Psoas muscle (tissue), 8 donors: ENCODE measurements around the gene ACOXL. TPM values are rescaled to one million over a fixed set of nuclear protein-coding genes. Genes with fewer than 3 reads are reported as not detected.

Experiments
- ATAC-seq, 4 donors: fragments of 200-7000 bp; cut with Tn5 transposase; one replicate each; pipeline ENCODE4 v1.9.1; 2020; ENCODE audit warnings: moderate library complexity in 3 of 4, mild to moderate bottlenecking in 2 of 4
- DNase-seq, 2 donors: peaks; one replicate each; pipeline ENCODE4 v3.0.0-alpha.2; 2020
- H3K27ac ChIP-seq: fragments of 200-600 bp; one replicate; pipeline ENCODE4 v1.8.0; 2022
- H3K27me3 ChIP-seq, 3 donors: fragments of 200-600 bp in 1 of 3; one replicate each; pipeline versions ENCODE4 v1.6.1 to v1.8.0; 2013 to 2022; ENCODE audit warnings: low read length in 2 of 3, mild to moderate bottlenecking in 2 of 3, moderate library complexity in 1 of 3; ENCODE audit not compliant: insufficient read depth in 3 of 3
- H3K36me3 ChIP-seq, 2 donors: fragments of 200-600 bp in 1 of 2; one replicate each; pipeline versions ENCODE4 v1.6.1 to v1.8.0; 2013 to 2022; ENCODE audit warnings: low read depth in 1 of 2, mild to moderate bottlenecking in 1 of 2, moderate library complexity in 1 of 2; ENCODE audit not compliant: insufficient read depth in 1 of 2
- H3K4me1 ChIP-seq: fragments of 200-600 bp; one replicate; pipeline ENCODE4 v1.8.0; 2022
- H3K4me3 ChIP-seq: fragments of 200-600 bp; one replicate; pipeline ENCODE4 v1.8.0; 2022; ENCODE audit warnings: mild to moderate bottlenecking
- H3K9me3 ChIP-seq: fragments of 200-600 bp; one replicate; pipeline ENCODE4 v1.8.0; 2022
- CTCF ChIP-seq: fragments of 200-600 bp; IDR thresholded peaks from one replicate; pipeline ENCODE4 v1.8.0; 2022; ENCODE audit warnings: antibody characterized with exemption
- WGBS, 3 donors: extraction: QIAGEN DNeasy Blood & Tissue Kit; methylation state at CpG; one replicate each; pipeline versions ENCODE4 v1.1.6 to v1.1.7; 2013; 5-methylcytosine and 5-hydroxymethylcytosine counted together
- intact Hi-C, 2 donors: fragments of 100-400 bp; cut with DNase I; formaldehyde crosslinking; loops; one replicate each; pipeline versions ENCODE4 v1.11.0 to v1.14.2; 2022
- polyA plus RNA-seq, 3 donors: library from polyadenylated mRNA; stranded (reverse); fragments of 200-250 nt; gene quantifications; one replicate each; pipeline ENCODE4 v1.2.3, GENCODE V29; 2013
- total RNA-seq, 4 donors: library from RNA; stranded (reverse); fragmentation: NEBNext Ultra II Directional in 2 of 4; extraction: Animal tissue kit (Norgen Biotek cat#: 25700) in 2 of 4; gene quantifications; one replicate each; pipeline versions ENCODE4 v1.2.1 to v1.2.4, GENCODE V29; 2021 to 2023
- donor health status: healthy with polysubstance abuse.
- donor health status: DM: no; HTN: no; CAD: no; lungs with moderate emphysema.
- donor health status: Bipolar disorder and iron deficiency.
- donor health status: healthy.
- donor health status: DM: yes; HTN: yes; CAD: no.
- donor health status: DM: no; HTN: no; CAD: no.
- donor health status: DM: no; HTN: no; CAD: no.
- donor health status: DM: yes; HTN: yes; CAD: no.

Gene ACOXL
- total and polyA plus RNA-seq, 7 donors: 0.01 TPM; not detected in 6

GRCh38 chr2:110770959-110771431 lies 38.6 kb downstream of the ACOXL start:
- WGBS, 3 donors: 3 to 15% (median 9%) methylated on average over 7 of the region's 7 CpGs
- peak overlapping the region; percentile 32 for H3K4me3 ChIP-seq
- H3K4me1 ChIP-seq: peaks cover 27% of the 10 kb centered on the region
- intact Hi-C loops: no loop called here
- H3K9me3 ChIP-seq: no peaks in the 10 kb centered on the region
- TF ChIP-seq CTCF: no peak
- DNase-seq (peak; percentile 52 to 78), ATAC-seq (peak; percentile 79 to 91 (median 86))
- no peaks in the 10 kb centered on the region for H3K36me3 ChIP-seq
- H3K27ac ChIP-seq: peak overlapping the region; percentile 85
- no peaks in the 10 kb centered on the region for H3K27me3 ChIP-seq

- H3K9me3 ChIP-seq: no peaks in the 10 kb centered on the region
- peak overlapping the region; percentile 85 for H3K27ac ChIP-seq
- H3K4me3 ChIP-seq: no peak overlapping the region
- no peaks in the 10 kb centered on the region for H3K36me3 ChIP-seq
- peaks cover 27% of the 10 kb centered on the region for H3K4me1 ChIP-seq
- intact Hi-C loops: no loop called here
- WGBS, 3 donors: 42 to 53% (median 51%) methylated on average over 5 of the region's 5 CpGs
- peak; percentile 45 to 57 (median 51) for ATAC-seq
- DNase-seq: no peak
- no peak for TF ChIP-seq CTCF
- no peaks in the 10 kb centered on the region for H3K27me3 ChIP-seq
Observed at GRCh38 chr2:110771547-110772382, 39.4 kb downstream of the ACOXL start.

GRCh38 chr2:110772383-110772755 lies 40.0 kb downstream of the ACOXL start:
- no peak for TF ChIP-seq CTCF
- H3K4me3 ChIP-seq: no peak overlapping the region
- WGBS, 3 donors: 55 to 73% (median 65%) methylated on average over 6 of the region's 6 CpGs
- no peaks in the 10 kb centered on the region for H3K9me3 ChIP-seq
- ATAC-seq (no peak), DNase-seq (no peak)
- peak overlapping the region; percentile 86 for H3K27ac ChIP-seq
- H3K4me1 ChIP-seq: peaks cover 27% of the 10 kb centered on the region
- H3K27me3 ChIP-seq: no peaks in the 10 kb centered on the region
- H3K36me3 ChIP-seq: no peaks in the 10 kb centered on the region
- intact Hi-C loops: no loop called here

GRCh38 chr2:110773401-110773921 lies 41.1 kb downstream of the ACOXL start:
- peak; percentile 70 to 84 (median 78) for ATAC-seq
- DNase-seq: peak; percentile 65 to 80
- Histone ChIP-seq H3K36me3 (no peaks in the 10 kb centered on the region), H3K27me3 (no peaks in the 10 kb centered on the region), H3K9me3 (no peaks in the 10 kb centered on the region), H3K27ac (peak overlapping the region; percentile 86), H3K4me1 (peaks cover 37% of the 10 kb centered on the region), H3K4me3 (no peak overlapping the region)
- intact Hi-C loops: no loop called here
- TF ChIP-seq CTCF: no peak
- 9 to 27% (median 17%) methylated on average over 6 of the region's 6 CpGs for WGBS, 3 donors
